HL-60/S4 treated with retinoic acid at 250 ng/mL for 4 days and 3 days (cell line): Measurements from ENCODE around the gene RASSF3.
"Not testable (repeated sequence)": the region's sequence is repeated elsewhere in the genome, so short reads cannot be mapped to it uniquely, and the experiment has no call there.

Source experiments
- in situ Hi-C: fragments of 300-500 bp; cut with MboI; formaldehyde crosslinking; loops from 2 replicates; pipeline ENCODE4 v1.7.0; 2022; ENCODE audit warnings: low sequenced_read_pairs

RASSF3 gene

GRCh38 chr12:64610079-64610659, at the start of gene RASSF3:
TSS of gene RASSF3 (plus strand) at chr12:64610495. CDS start at chr12:64610633, 138 bp downstream.
- in situ Hi-C loops: no loop called here

- in situ Hi-C loops: no loop called here
These were observed 48.8 kb upstream of the RASSF3 start for GRCh38 chr12:64561302-64562136.

GRCh38 chr12:64566122-64566521, 44.2 kb upstream of the RASSF3 start:
- in situ Hi-C loops: no loop called here

GRCh38 chr12:64566831-64567517, 43.3 kb upstream of the RASSF3 start:
- in situ Hi-C loops: no loop called here

GRCh38 chr12:64567570-64567969, 42.7 kb upstream of the RASSF3 start:
- in situ Hi-C loops: no loop called here

GRCh38 chr12:64568298-64568697, 42.0 kb upstream of the RASSF3 start:
- in situ Hi-C loops: no loop called here

- in situ Hi-C loops: no loop called here
These were observed 40.2 kb upstream of the RASSF3 start for GRCh38 chr12:64569923-64570691.

GRCh38 chr12:64571411-64571810, 38.9 kb upstream of the RASSF3 start:
- in situ Hi-C loops: no loop called here

- in situ Hi-C loops: no loop called here
These were observed 38.1 kb upstream of the RASSF3 start for GRCh38 chr12:64572241-64572640.

- in situ Hi-C loops: no loop called here
These were observed 35.5 kb upstream of the RASSF3 start for GRCh38 chr12:64574837-64575236.

GRCh38 chr12:64577046-64577445, 33.2 kb upstream of the RASSF3 start:
- in situ Hi-C loops: no loop called here

GRCh38 chr12:64578566-64578965, 31.7 kb upstream of the RASSF3 start:
- in situ Hi-C loops: no loop called here

GRCh38 chr12:64580681-64581080, 29.6 kb upstream of the RASSF3 start:
- in situ Hi-C loops: no loop called here

GRCh38 chr12:64582114-64582513, 28.2 kb upstream of the RASSF3 start:
- in situ Hi-C loops: no loop called here

GRCh38 chr12:64582862-64583261, 27.4 kb upstream of the RASSF3 start:
- in situ Hi-C loops: no loop called here

- in situ Hi-C loops: not testable (repeated sequence)
These were observed 26.9 kb upstream of the RASSF3 start for GRCh38 chr12:64583395-64583770.

- in situ Hi-C loops: no loop called here
These were observed 26.4 kb upstream of the RASSF3 start for GRCh38 chr12:64583771-64584421.

- in situ Hi-C loops: no loop called here
These were observed 25.2 kb upstream of the RASSF3 start for GRCh38 chr12:64585104-64585503.

GRCh38 chr12:64587447-64587846, 22.8 kb upstream of the RASSF3 start:
- in situ Hi-C loops: no loop called here

- in situ Hi-C loops: no loop called here
These were observed 20.1 kb upstream of the RASSF3 start for GRCh38 chr12:64590183-64590582.
